Stomach (tissue), 9 donors: ENCODE measurements around the gene MERTK. TPM values are rescaled to one million over a fixed set of nuclear protein-coding genes. Genes with fewer than 3 reads are reported as not detected.

ENCODE experiments used
- DNase-seq, 2 donors: peaks; one replicate each; pipeline versions ENCODE4 v3.0.0 to v3.0.0-alpha.2; 2013 to 2019
- H3K27ac ChIP-seq, 5 donors: fragments of 200-600 bp in 4 of 5; sonication (generic) in 4 of 5; one replicate each; pipeline ENCODE4 v1.5.1; 2013 to 2019; ENCODE audit warnings: mild to moderate bottlenecking in 1 of 5, moderate library complexity in 1 of 5
- H3K27me3 ChIP-seq, 3 donors: fragments of 200-600 bp; sonication (generic); one replicate each; pipeline ENCODE4 v1.5.1; 2017 to 2019; ENCODE audit warnings: mixed run types in 1 of 3
- H3K36me3 ChIP-seq, 4 donors: fragments of 200-600 bp; sonication (generic); 1 replicate in 3 of 4; 2 replicates in 1 of 4; pipeline ENCODE4 v1.5.1; 2016 to 2019
- H3K4me1 ChIP-seq, 4 donors: fragments of 200-600 bp; sonication (generic); one replicate each; pipeline ENCODE4 v1.5.1; 2016 to 2019
- H3K4me3 ChIP-seq, 4 donors: fragments of 200-600 bp; sonication (generic) in 3 of 4; one replicate each; pipeline ENCODE4 v1.5.1; 2016 to 2019; ENCODE audit warnings: mild to moderate bottlenecking in 1 of 4
- H3K9me3 ChIP-seq, 4 donors: fragments of 200-600 bp; sonication (generic); one replicate each; pipeline ENCODE4 v1.5.1; 2016 to 2019
- EP300 ChIP-seq: sonication (generic); formaldehyde crosslinking; IDR thresholded peaks from one replicate; pipeline ENCODE4 v1.6.1; 2017; ENCODE audit warnings: antibody characterized with exemption
- POLR2A ChIP-seq, 4 donors: fragments of 450-650 bp; IDR thresholded peaks; one replicate each; pipeline ENCODE4 v1.6.1; 2016; ENCODE audit warnings: antibody characterized with exemption in 4 of 4, control low read depth in 2 of 4, mild to moderate bottlenecking in 1 of 4, moderate library complexity in 1 of 4
- POLR2AphosphoS5 ChIP-seq, 3 donors: sonication (generic); formaldehyde crosslinking; IDR thresholded peaks; one replicate each; pipeline ENCODE4 v1.6.1; 2016; ENCODE audit warnings: antibody characterized with exemption in 3 of 3
- WGBS, 5 donors: extraction: QIAGEN DNeasy Blood & Tissue Kit in 3 of 5; methylation state at CpG; one replicate each; pipeline versions ENCODE4 v1.1.5 to v1.1.7; 2013 to 2018; 5-methylcytosine and 5-hydroxymethylcytosine counted together
- intact Hi-C: fragments of 100-400 bp; cut with DNase I; formaldehyde crosslinking; loops from one replicate; pipeline ENCODE4 v1.15.1; 2023; ENCODE audit warnings: low total_unique reads
- polyA plus RNA-seq, 3 donors: library from polyadenylated mRNA; stranded (reverse); fragments of 200-250 nt; gene quantifications; one replicate each; pipeline ENCODE4 v1.2.3, GENCODE V29; 2013
- total RNA-seq, 5 donors: library from RNA; depleted of rRNA; stranded (reverse); fragments of >200 nt; gene quantifications; one replicate each; pipeline versions ENCODE4 v1.1.0 to v1.2.3, GENCODE V29; 2014 to 2016
- TF ChIP-seq, protein P1 (sequence below), 7 experiments: fragments of 450-650 bp in 4 of 7; fragments of 200-600 bp in 3 of 7; sonication (generic) in 3 of 7; IDR thresholded peaks; one replicate each; pipeline ENCODE4 v1.5.1; 2016 to 2019; ENCODE audit warnings: antibody characterized with exemption in 7 of 7, control low read depth in 2 of 7, mild to moderate bottlenecking in 1 of 7
- donor health status: healthy with polysubstance abuse.
- donor health status: Bipolar disorder and iron deficiency.
- donor health status: healthy.

Gene MERTK
- total and polyA plus RNA-seq, 8 donors: 3.9 to 21.8 (median 10.0) TPM

- Histone ChIP-seq H3K4me1 (peaks cover 0 to 13% (median 0%) of the 10 kb centered on the region in 4 donors), H3K36me3 (peaks cover 0 to 57% (median 39%) of the 10 kb centered on the region in 4 donors), H3K27ac (peak overlapping the region in 2 of 5 donors; percentile 20 to 29), H3K9me3 (no peaks in the 10 kb centered on the region), H3K4me3 (no peak overlapping the region), H3K27me3 (no peaks in the 10 kb centered on the region)
- no peak for DNase-seq
- intact Hi-C loops: no loop called here
- TF ChIP-seq POLR2A (IDR thresholded peaks at IDR 0.05): no peak
- TF ChIP-seq, protein P1, sequence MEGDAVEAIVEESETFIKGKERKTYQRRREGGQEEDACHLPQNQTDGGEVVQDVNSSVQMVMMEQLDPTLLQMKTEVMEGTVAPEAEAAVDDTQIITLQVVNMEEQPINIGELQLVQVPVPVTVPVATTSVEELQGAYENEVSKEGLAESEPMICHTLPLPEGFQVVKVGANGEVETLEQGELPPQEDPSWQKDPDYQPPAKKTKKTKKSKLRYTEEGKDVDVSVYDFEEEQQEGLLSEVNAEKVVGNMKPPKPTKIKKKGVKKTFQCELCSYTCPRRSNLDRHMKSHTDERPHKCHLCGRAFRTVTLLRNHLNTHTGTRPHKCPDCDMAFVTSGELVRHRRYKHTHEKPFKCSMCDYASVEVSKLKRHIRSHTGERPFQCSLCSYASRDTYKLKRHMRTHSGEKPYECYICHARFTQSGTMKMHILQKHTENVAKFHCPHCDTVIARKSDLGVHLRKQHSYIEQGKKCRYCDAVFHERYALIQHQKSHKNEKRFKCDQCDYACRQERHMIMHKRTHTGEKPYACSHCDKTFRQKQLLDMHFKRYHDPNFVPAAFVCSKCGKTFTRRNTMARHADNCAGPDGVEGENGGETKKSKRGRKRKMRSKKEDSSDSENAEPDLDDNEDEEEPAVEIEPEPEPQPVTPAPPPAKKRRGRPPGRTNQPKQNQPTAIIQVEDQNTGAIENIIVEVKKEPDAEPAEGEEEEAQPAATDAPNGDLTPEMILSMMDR (IDR thresholded peaks at IDR 0.05): no peak
- no peak for TF ChIP-seq POLR2AphosphoS5 (IDR thresholded peaks at IDR 0.05)
- no peak for TF ChIP-seq EP300
- WGBS, 5 donors: 82 to 96% (median 85%) methylated on average over 5 of the region's 5 CpGs
Observed at GRCh38 chr2:112003576-112004252, 105.3 kb downstream of the MERTK start.

DNA sequence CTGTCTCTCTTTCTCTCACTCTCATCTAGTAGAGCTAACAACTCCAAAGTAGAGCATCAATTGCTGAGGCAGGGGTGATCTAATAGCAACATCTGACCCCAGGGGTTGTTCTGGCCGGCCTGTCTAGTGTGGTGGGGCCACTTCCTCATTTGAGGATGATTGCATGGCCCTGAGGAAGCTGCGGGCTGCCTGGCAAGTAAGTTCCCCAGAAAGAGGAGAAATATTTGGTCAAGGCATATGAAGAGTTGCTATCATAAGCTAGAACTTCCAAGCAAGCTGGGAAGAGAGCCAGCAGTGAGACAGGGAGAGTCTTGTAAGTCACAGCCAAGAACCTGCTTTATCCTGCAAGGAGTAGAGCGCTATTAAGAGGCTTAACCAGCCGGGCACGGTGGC lies 105.8 kb downstream of the MERTK start:
- WGBS, 5 donors: 62 to 76% (median 65%) methylated on average over 5 of the region's 5 CpGs
- Histone ChIP-seq H3K4me1 (peaks cover 0 to 13% (median 0%) of the 10 kb centered on the region in 4 donors), H3K36me3 (peaks cover 0 to 57% (median 41%) of the 10 kb centered on the region in 4 donors), H3K9me3 (no peaks in the 10 kb centered on the region), H3K27ac (peak overlapping the region in 2 of 5 donors; percentile 29 to 36), H3K4me3 (no peak overlapping the region), H3K27me3 (no peaks in the 10 kb centered on the region)
- intact Hi-C loops: no loop called here
- DNase-seq: peak; percentile 36 to 44
- TF ChIP-seq POLR2AphosphoS5 (IDR thresholded peaks at IDR 0.05) (no peak), POLR2A (IDR thresholded peaks at IDR 0.05) (no peak), EP300 (no peak)
- TF ChIP-seq, protein P1 (IDR thresholded peaks at IDR 0.05): no peak

DNA sequence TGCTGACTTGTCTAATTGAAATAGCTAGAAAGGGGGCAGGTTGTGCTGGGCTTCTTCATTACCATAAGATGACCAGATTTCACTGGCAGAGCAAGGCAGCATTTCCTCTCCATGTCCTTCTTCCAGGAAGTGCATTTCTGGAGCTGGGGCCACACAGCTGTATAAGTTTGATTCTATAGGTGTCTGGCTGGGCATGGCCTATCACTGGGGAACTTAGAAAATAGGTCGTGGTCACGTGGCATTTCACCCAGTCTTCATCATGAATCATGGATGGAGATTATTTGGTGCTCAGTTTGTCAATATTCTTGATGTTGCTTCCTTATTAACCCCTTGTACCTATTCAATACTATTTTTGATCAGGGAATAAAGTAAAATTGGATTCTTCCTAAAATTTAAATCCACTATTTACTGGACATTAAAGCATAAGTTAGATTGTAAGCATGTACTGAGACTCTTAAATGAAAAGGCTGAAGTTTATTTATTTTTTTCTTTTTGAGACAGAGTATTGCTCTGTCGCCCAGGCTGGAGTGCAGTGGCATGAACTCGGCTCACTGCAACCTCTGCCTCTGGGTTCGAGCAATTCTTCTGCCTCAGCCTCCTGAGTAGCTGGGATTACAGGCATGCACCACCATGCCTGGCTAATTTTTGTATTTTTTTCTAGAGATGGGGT lies 107.1 kb downstream of the MERTK start:
- Histone ChIP-seq H3K27me3 (no peaks in the 10 kb centered on the region), H3K36me3 (peaks cover 0 to 58% (median 46%) of the 10 kb centered on the region in 4 donors), H3K4me1 (peaks cover 0 to 13% (median 0%) of the 10 kb centered on the region in 4 donors), H3K4me3 (no peak overlapping the region), H3K27ac (peak overlapping the region in 1 of 5 donors; percentile 29), H3K9me3 (no peaks in the 10 kb centered on the region)
- no peak for DNase-seq
- TF ChIP-seq POLR2A (IDR thresholded peaks at IDR 0.05) (no peak), EP300 (no peak), POLR2AphosphoS5 (IDR thresholded peaks at IDR 0.05) (no peak)
- TF ChIP-seq, protein P1 (IDR thresholded peaks at IDR 0.05): no peak
- WGBS, 5 donors: 85 to 92% (median 91%) methylated on average over 5 of the region's 5 CpGs
- intact Hi-C loops: no loop called here

DNA sequence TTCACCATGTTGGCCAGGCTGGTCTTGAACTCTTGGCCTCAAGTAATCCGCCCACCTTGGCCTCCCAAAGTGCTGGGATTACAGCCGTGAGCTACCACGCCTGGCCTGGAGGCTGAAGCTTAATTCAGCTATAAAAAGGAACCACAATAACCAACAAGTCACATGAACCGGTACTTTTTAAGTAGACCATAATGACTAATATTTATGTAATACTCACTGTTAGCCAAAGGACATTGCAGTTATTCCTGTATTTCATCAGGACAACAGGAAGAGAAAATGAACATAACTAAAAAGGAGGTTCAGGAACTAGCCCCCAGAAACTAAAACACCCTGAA lies 107.6 kb downstream of the MERTK start:
- Histone ChIP-seq H3K27me3 (no peaks in the 10 kb centered on the region), H3K4me1 (peaks cover 0 to 15% (median 0%) of the 10 kb centered on the region in 4 donors), H3K36me3 (peaks cover 5 to 58% (median 50%) of the 10 kb centered on the region in 4 donors), H3K4me3 (no peak overlapping the region), H3K9me3 (no peaks in the 10 kb centered on the region), H3K27ac (peak overlapping the region in 1 of 5 donors; percentile 29)
- whole genome bisulfite sequencing, 5 donors: 54 to 84% (median 65%) methylated on average over 4 of the region's 4 CpGs
- intact Hi-C loops: no loop called here
- DNase-seq: no peak
- no peak for TF ChIP-seq POLR2AphosphoS5 (IDR thresholded peaks at IDR 0.05)
- TF ChIP-seq EP300: no peak
- TF ChIP-seq, protein P1 (IDR thresholded peaks at IDR 0.05): no peak
- no peak for TF ChIP-seq POLR2A (IDR thresholded peaks at IDR 0.05)
